GM12891 (cell line): Measurements from ENCODE around the gene ARL16.

Experiments used
- DNase-seq: peaks from one replicate; pipeline ENCODE4 v3.0.0; 2011; ENCODE audit warnings: low spot score; ENCODE audit not compliant: insufficient read length
- FAIRE-seq: peaks from 2 replicates; lab custom pipeline; 2011; peaks lifted over from hg19 to GRCh38; lab: Jason Lieb, UNC
- PAX5 ChIP-seq: IDR thresholded peaks from 2 replicates; pipeline ENCODE4 v1.6.1; 2011; ENCODE audit warnings: low read length, moderate library complexity, mild to moderate bottlenecking; ENCODE audit not compliant: insufficient read depth, severe bottlenecking
- POLR2A ChIP-seq: IDR thresholded peaks from 2 replicates; pipeline ENCODE4 v1.6.1; 2011; ENCODE audit warnings: low read depth, low read length, control low read depth
- POLR2AphosphoS5 ChIP-seq: IDR thresholded peaks from 2 replicates; pipeline ENCODE4 v1.6.1; 2011; ENCODE audit warnings: low read depth, low read length, control low read depth
- POU2F2 ChIP-seq: IDR thresholded peaks from 2 replicates; pipeline ENCODE4 v1.6.1; 2011; ENCODE audit warnings: low read depth, mild to moderate bottlenecking, control low read depth, low read length, moderate library complexity
- SPI1 ChIP-seq: IDR thresholded peaks from 2 replicates; pipeline ENCODE4 v1.6.1; 2011; ENCODE audit warnings: low read depth, low read length, control low read depth
- TAF1 ChIP-seq: IDR thresholded peaks from 2 replicates; pipeline ENCODE4 v1.6.1; 2011; ENCODE audit warnings: low read depth, low read length, control low read depth

ARL16 gene

GRCh38 chr17:81660441-81660840 is 23.2 kb downstream of the ARL16 start:
- no peak for TF ChIP-seq POLR2AphosphoS5
- TF ChIP-seq POU2F2, result no peak
- no peak for TF ChIP-seq TAF1
- no peak for TF ChIP-seq SPI1
- no peak for TF ChIP-seq PAX5
- no peak for TF ChIP-seq POLR2A
- DNase-seq, result no peak
- FAIRE-seq, result no peak

- TF ChIP-seq SPI1 (peak; percentile 69), POU2F2 (no peak)
- FAIRE-seq (no peak), DNase-seq (no peak)
These were observed 24.6 kb downstream of the ARL16 start for GRCh38 chr17:81659038-81659437.

GRCh38 chr17:81656835-81657234 is 26.8 kb downstream of the ARL16 start:
- TF ChIP-seq PAX5 (no peak), TAF1 (no peak), SPI1 (no peak), POLR2AphosphoS5 (no peak), POU2F2 (no peak), POLR2A (no peak)
- DNase-seq (no peak), FAIRE-seq (no peak)

- no peak for DNase-seq
These were observed 27.4 kb downstream of the ARL16 start, which contains the start of gene PDE6G for GRCh38 chr17:81656118-81656743. Gene PDE6G, minus strand, starts transcription at chr17:81656542. Its CDS starts 3,237 bp downstream, at chr17:81653305.

GRCh38 chr17:81655378-81656117 is 28.0 kb downstream of the ARL16 start:
- no peak for FAIRE-seq
- DNase-seq, result no peak
- TF ChIP-seq POLR2AphosphoS5 (no peak), PAX5 (no peak), SPI1 (no peak), POU2F2 (no peak), TAF1 (no peak), POLR2A (no peak)

More at GRCh38 chr17:81656118-81656743, 27.4 kb downstream of the ARL16 start, which contains the start of gene PDE6G:
- TF ChIP-seq TAF1 (no peak), POLR2A (no peak), SPI1 (no peak), POLR2AphosphoS5 (no peak), POU2F2 (no peak), PAX5 (no peak)
- no peak for FAIRE-seq

GRCh38 chr17:81652906-81653771 is 30.5 kb downstream of the ARL16 start:
- FAIRE-seq, result peak; percentile 81
- TF ChIP-seq TAF1 (no peak), POLR2AphosphoS5 (no peak)
- DNase-seq, result peak; percentile 78

- FAIRE-seq, result no peak
- TF ChIP-seq POU2F2 (no peak), TAF1 (no peak), POLR2A (no peak), POLR2AphosphoS5 (no peak), SPI1 (no peak), PAX5 (no peak)
- no peak for DNase-seq
These were observed 31.9 kb downstream of the ARL16 start for GRCh38 chr17:81651692-81652091.

GRCh38 chr17:81650951-81651350 is 32.6 kb downstream of the ARL16 start:
- DNase-seq (no peak), FAIRE-seq (no peak)
- no peak for TF ChIP-seq POLR2A
- TF ChIP-seq POU2F2, result no peak
- TF ChIP-seq POLR2AphosphoS5, result no peak
- no peak for TF ChIP-seq SPI1
- TF ChIP-seq TAF1, result no peak
- TF ChIP-seq PAX5, result no peak

GRCh38 chr17:81648707-81649085 is 34.9 kb downstream of the ARL16 start:
- DNase-seq (no peak), FAIRE-seq (no peak)
- TF ChIP-seq SPI1 (no peak), PAX5 (no peak), POU2F2 (no peak), TAF1 (no peak), POLR2A (no peak)
